A549 (cell line): ENCODE results near the gene CAMKV. TPM values are rescaled to one million over a fixed set of nuclear protein-coding genes. Genes with fewer than 3 reads are reported as not detected.

Source experiments
- ATAC-seq, 2 experiments: fragments of 200-7000 bp in 1 of 2; fragments of >200 bp in 1 of 2; cut with Nextera tagmentation in 1 of 2; cut with Tn5 transposase in 1 of 2; 3 replicates each; pipeline versions ENCODE4 v1.8.0 to v1.9.1; 2018 to 2020; ENCODE audit warnings: mild to moderate bottlenecking in 1 of 2, moderate library complexity in 1 of 2
- CTCF ChIA-PET: fragments of 300-600 bp; sonication (Branson Sonifier 250); formaldehyde crosslinking; extraction: SDS; loops from one replicate; lab custom pipeline; 2021; ENCODE audit warnings: antibody characterized with exemption, inconsistent platforms; lab: Yijun Ruan, JAX
- POLR2A ChIA-PET: fragments of 350-600 bp; formaldehyde crosslinking; extraction: SDS; loops from one replicate; lab custom pipeline; 2021; ENCODE audit warnings: antibody characterized with exemption, inconsistent platforms; lab: Yijun Ruan, JAX
- DNase-seq, 2 experiments: peaks; one replicate each; pipeline versions ENCODE4 v3.0.0 to v3.0.0-alpha.2; 2011 to 2016; ENCODE audit warnings: low read depth in 1 of 2, low spot score in 1 of 2
- FAIRE-seq: peaks from 2 replicates; lab custom pipeline; 2011; peaks lifted over from hg19 to GRCh38; lab: Jason Lieb, UNC
- H3K27ac ChIP-seq, 2 experiments: fragments of >200 bp; sonication (Bioruptor Twin); formaldehyde crosslinking; 3 replicates each; pipeline ENCODE4 v1.5.1; 2016 to 2017
- H3K4me1 ChIP-seq: fragments of >200 bp; sonication (Bioruptor Twin); formaldehyde crosslinking; 3 replicates; pipeline ENCODE4 v1.6.1; 2016
- H3K4me2 ChIP-seq: fragments of >200 bp; sonication (Bioruptor Twin); formaldehyde crosslinking; 3 replicates; pipeline ENCODE4 v1.6.1; 2016
- H3K4me3 ChIP-seq: fragments of >200 bp; sonication (Bioruptor Twin); formaldehyde crosslinking; 3 replicates; pipeline ENCODE4 v1.5.1; 2016
- H3K9me3 ChIP-seq: fragments of >200 bp; sonication (Bioruptor Twin); formaldehyde crosslinking; 3 replicates; pipeline ENCODE4 v1.6.1; 2016
- ATOH8 ChIP-seq: fragments of 250-450 bp; sonication (Bioruptor Pico); IDR thresholded peaks from 2 replicates; pipeline ENCODE4 v1.5.0; 2020; ENCODE audit warnings: low read depth, mild to moderate bottlenecking, moderate library complexity
- BCL3 ChIP-seq: fragments of >200 bp; sonication (Bioruptor Twin); formaldehyde crosslinking; IDR thresholded peaks from 3 replicates; pipeline ENCODE4 v1.6.1; 2016
- BHLHE40 ChIP-seq: IDR thresholded peaks from 2 replicates; pipeline ENCODE4 v1.6.1; 2012; ENCODE audit warnings: low read depth, low read length, inconsistent platforms
- CBX2 ChIP-seq: fragments of 200-600 bp; sonication (generic); IDR thresholded peaks from 2 replicates; pipeline ENCODE4 v1.6.1; 2016; ENCODE audit warnings: low read depth, mild to moderate bottlenecking, borderline replicate concordance
- CHD2 ChIP-seq: fragments of 150-350 bp; IDR thresholded peaks from 2 replicates; pipeline ENCODE4 v1.6.1; 2014; ENCODE audit warnings: low read length; ENCODE audit not compliant: partially characterized antibody
- CHD4 ChIP-seq: fragments of 200-600 bp; sonication (generic); IDR thresholded peaks from 2 replicates; pipeline ENCODE4 v1.6.1; 2016; ENCODE audit warnings: antibody characterized with exemption, mild to moderate bottlenecking, borderline replicate concordance
- ELK1 ChIP-seq: fragments of 150-350 bp; IDR thresholded peaks from 2 replicates; pipeline ENCODE4 v1.6.1; 2014; ENCODE audit warnings: low read depth, mild to moderate bottlenecking, low read length
- ESRRA ChIP-seq: fragments of 150-350 bp; IDR thresholded peaks from 2 replicates; pipeline ENCODE4 v1.6.1; 2014; ENCODE audit warnings: mild to moderate bottlenecking, low read length, borderline replicate concordance
- FOSB ChIP-seq: fragments of 250-450 bp; sonication (Bioruptor Pico); IDR thresholded peaks from 2 replicates; pipeline ENCODE4 v1.5.0; 2020; ENCODE audit warnings: mild to moderate bottlenecking, moderate library complexity
- HES2 ChIP-seq: fragments of >200 bp; sonication (Bioruptor Twin); formaldehyde crosslinking; IDR thresholded peaks from 2 replicates; pipeline ENCODE4 v1.6.1; 2016
- HOXB13 ChIP-seq: fragments of 250-450 bp; sonication (Bioruptor Pico); IDR thresholded peaks from 2 replicates; pipeline ENCODE4 v1.5.0; 2020; ENCODE audit warnings: low read depth, mild to moderate bottlenecking, moderate library complexity
- HOXB5 ChIP-seq: fragments of 250-450 bp; sonication (Bioruptor Pico); IDR thresholded peaks from 2 replicates; pipeline ENCODE4 v1.5.0; 2020; ENCODE audit warnings: mild to moderate bottlenecking, moderate library complexity
- KDM1A ChIP-seq: fragments of 200-600 bp; sonication (generic); IDR thresholded peaks from 2 replicates; pipeline ENCODE4 v1.6.1; 2016; ENCODE audit warnings: low read depth, mild to moderate bottlenecking
- KDM5A ChIP-seq: fragments of 200-600 bp; sonication (generic); IDR thresholded peaks from 2 replicates; pipeline ENCODE4 v1.6.1; 2016; ENCODE audit warnings: antibody characterized with exemption, mild to moderate bottlenecking
- PHF8 ChIP-seq: fragments of 200-600 bp; sonication (generic); IDR thresholded peaks from 2 replicates; pipeline ENCODE4 v1.6.1; 2016; ENCODE audit warnings: low read depth, mild to moderate bottlenecking, antibody characterized with exemption, moderate library complexity, borderline replicate concordance
- RAD21 ChIP-seq, 2 experiments: fragments of >200 bp in 1 of 2; sonication (Bioruptor Twin) in 1 of 2; formaldehyde crosslinking in 1 of 2; IDR thresholded peaks in 1 of 2; conservative IDR thresholded peaks in 1 of 2; 2 replicates in 1 of 2; 3 replicates in 1 of 2; pipeline ENCODE4 v1.6.1; 2012 to 2018; ENCODE audit warnings: inconsistent platforms in 1 of 2
- RARB ChIP-seq: fragments of 250-450 bp; sonication (Bioruptor Pico); IDR thresholded peaks from 2 replicates; pipeline ENCODE4 v1.8.0; 2021; ENCODE audit warnings: mild to moderate bottlenecking, moderate library complexity
- TFCP2L1 ChIP-seq: fragments of 250-450 bp; sonication (Bioruptor Pico); IDR thresholded peaks from 2 replicates; pipeline ENCODE4 v1.5.0; 2021; ENCODE audit warnings: mild to moderate bottlenecking
- ZNF302 ChIP-seq: fragments of 250-450 bp; sonication (Bioruptor Pico); IDR thresholded peaks from 2 replicates; pipeline ENCODE4 v1.9.0; 2021; ENCODE audit warnings: inconsistent platforms, mild to moderate bottlenecking, moderate library complexity
- WGBS: methylation state at CpG from one replicate; pipeline ENCODE4 v1.1.6; 2017; ENCODE audit errors: missing lambda C conversion rate; 5-methylcytosine and 5-hydroxymethylcytosine counted together
- polyA plus RNA-seq, 4 experiments: library from polyadenylated mRNA; depleted of rRNA in 3 of 4; stranded (reverse); fragments of >200 nt; fragmentation: RNase III in 1 of 4; extraction: RNeasy Plus Mini Kit Qiagen cat#74134 plus additional on column Dnase treatment in 1 of 4; gene quantifications; 2 replicates in 3 of 4; 3 replicates in 1 of 4; pipeline ENCODE4 v1.2.3, GENCODE V29; 2011 to 2017
- TF ChIP-seq, protein P1 (sequence below): fragments of 200-600 bp; sonication (generic); IDR thresholded peaks from 2 replicates; pipeline ENCODE4 v1.6.1; 2016; ENCODE audit warnings: antibody characterized with exemption, mild to moderate bottlenecking, moderate library complexity

CAMKV gene
- polyA plus RNA-seq, 2 of the 4 experiments (the other 2 are of a cell fraction) = 0.31 to 0.46 TPM

GRCh38 chr3:49873623-49874022 lies 3.9 kb upstream of the CAMKV start:
- ChIA-PET POLR2A (no interaction called here), CTCF (interaction anchor here (1.2 to 1.3 kb wide), 2 partner anchors 33 to 72 kb away, joined by 4 read pairs; no protein-coding TSS in a partner anchor)

GRCh38 chr3:49872801-49873281 lies 3.1 kb upstream of the CAMKV start:
- no peak for TF ChIP-seq KDM5A
- TF ChIP-seq BCL3 = no peak
- no peak for TF ChIP-seq HES2
- no peak for TF ChIP-seq ELK1
- TF ChIP-seq ESRRA = no peak
- TF ChIP-seq CHD2 = no peak
- no peak for TF ChIP-seq RARB
- TF ChIP-seq BHLHE40 = no peak
- TF ChIP-seq KDM1A = no peak
- TF ChIP-seq TFCP2L1 = no peak
- TF ChIP-seq RAD21 (conservative IDR thresholded peaks at IDR 0.05 in 1 of 2, IDR thresholded peaks at IDR 0.05 in 1 of 2) = no peak
- TF ChIP-seq ZNF302 = no peak
- TF ChIP-seq CHD4 = no peak
- no peak for TF ChIP-seq HOXB5 (CRISPR knock-in tag)
- TF ChIP-seq PHF8 = no peak
- TF ChIP-seq FOSB (CRISPR knock-in tag) = no peak
- no peak for TF ChIP-seq ATOH8
- TF ChIP-seq HOXB13 (CRISPR knock-in tag) = no peak
- FAIRE-seq = no peak
- CTCF ChIA-PET = interaction anchor here (1.2 to 1.3 kb wide), 2 partner anchors 34 to 71 kb away, joined by 4 read pairs; no protein-coding TSS in a partner anchor

More at GRCh38 chr3:49873623-49874022, 3.9 kb upstream of the CAMKV start:
- H3K4me1 ChIP-seq = peaks cover 6% of the 10 kb centered on the region; the same call in 1 of the 3 replicates
- H3K4me2 ChIP-seq = no peak overlapping the region
- H3K9me3 ChIP-seq = no peaks in the 10 kb centered on the region
- FAIRE-seq = no peak
- ATAC-seq = no peak
- no peak overlapping the region for H3K4me3 ChIP-seq
- no peak overlapping the region for H3K27ac ChIP-seq
- 100% methylated on average over 1 of the region's 8 CpGs for WGBS
- DNase-seq = no peak
- TF ChIP-seq FOSB (CRISPR knock-in tag) (no peak), CBX2 (no peak)
- TF ChIP-seq, protein P1, sequence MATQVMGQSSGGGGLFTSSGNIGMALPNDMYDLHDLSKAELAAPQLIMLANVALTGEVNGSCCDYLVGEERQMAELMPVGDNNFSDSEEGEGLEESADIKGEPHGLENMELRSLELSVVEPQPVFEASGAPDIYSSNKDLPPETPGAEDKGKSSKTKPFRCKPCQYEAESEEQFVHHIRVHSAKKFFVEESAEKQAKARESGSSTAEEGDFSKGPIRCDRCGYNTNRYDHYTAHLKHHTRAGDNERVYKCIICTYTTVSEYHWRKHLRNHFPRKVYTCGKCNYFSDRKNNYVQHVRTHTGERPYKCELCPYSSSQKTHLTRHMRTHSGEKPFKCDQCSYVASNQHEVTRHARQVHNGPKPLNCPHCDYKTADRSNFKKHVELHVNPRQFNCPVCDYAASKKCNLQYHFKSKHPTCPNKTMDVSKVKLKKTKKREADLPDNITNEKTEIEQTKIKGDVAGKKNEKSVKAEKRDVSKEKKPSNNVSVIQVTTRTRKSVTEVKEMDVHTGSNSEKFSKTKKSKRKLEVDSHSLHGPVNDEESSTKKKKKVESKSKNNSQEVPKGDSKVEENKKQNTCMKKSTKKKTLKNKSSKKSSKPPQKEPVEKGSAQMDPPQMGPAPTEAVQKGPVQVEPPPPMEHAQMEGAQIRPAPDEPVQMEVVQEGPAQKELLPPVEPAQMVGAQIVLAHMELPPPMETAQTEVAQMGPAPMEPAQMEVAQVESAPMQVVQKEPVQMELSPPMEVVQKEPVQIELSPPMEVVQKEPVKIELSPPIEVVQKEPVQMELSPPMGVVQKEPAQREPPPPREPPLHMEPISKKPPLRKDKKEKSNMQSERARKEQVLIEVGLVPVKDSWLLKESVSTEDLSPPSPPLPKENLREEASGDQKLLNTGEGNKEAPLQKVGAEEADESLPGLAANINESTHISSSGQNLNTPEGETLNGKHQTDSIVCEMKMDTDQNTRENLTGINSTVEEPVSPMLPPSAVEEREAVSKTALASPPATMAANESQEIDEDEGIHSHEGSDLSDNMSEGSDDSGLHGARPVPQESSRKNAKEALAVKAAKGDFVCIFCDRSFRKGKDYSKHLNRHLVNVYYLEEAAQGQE = no peak

More at GRCh38 chr3:49872801-49873281, 3.1 kb upstream of the CAMKV start:
- no peak overlapping the region for H3K4me2 ChIP-seq
- no peaks in the 10 kb centered on the region for H3K9me3 ChIP-seq
- H3K27ac ChIP-seq = no peak overlapping the region
- ATAC-seq (no peak), DNase-seq (no peak)
- H3K4me3 ChIP-seq = no peak overlapping the region
- POLR2A ChIA-PET = no interaction called here
- H3K4me1 ChIP-seq = peaks cover 6% of the 10 kb centered on the region; the same call in 1 of the 3 replicates
- WGBS = 78% methylated on average over 3 of the region's 4 CpGs
